ENCODE data around the gene SH2D2A.
A peak's percentile ranks its signal among the peaks of the same experiment; 100 is the strongest.

SH2D2A gene

GRCh38 chr1:156847591-156848460 is 31.2 kb upstream of the SH2D2A start:
- DNase-seq: no peak

- no peak for DNase-seq
These were observed 30.0 kb upstream of the SH2D2A start for GRCh38 chr1:156846643-156847042.

GRCh38 chr1:156845953-156846545 is 29.4 kb upstream of the SH2D2A start:
- DNase-seq: no peak

GRCh38 chr1:156845055-156845952 is 28.7 kb upstream of the SH2D2A start:
- peak; percentile 18 for DNase-seq

- no peak for DNase-seq
These were observed 28.0 kb upstream of the SH2D2A start for GRCh38 chr1:156844638-156845037.

GRCh38 chr1:156844102-156844501 is 27.5 kb upstream of the SH2D2A start:
- DNase-seq: no peak

GRCh38 chr1:156842618-156843300 is 26.1 kb upstream of the SH2D2A start:
- DNase-seq: no peak

- DNase-seq: no peak
These were observed 24.7 kb upstream of the SH2D2A start for GRCh38 chr1:156841295-156841855.

GRCh38 chr1:156840898-156841279 is 24.2 kb upstream of the SH2D2A start:
- DNase-seq: no peak

GRCh38 chr1:156840186-156840897 is 23.7 kb upstream of the SH2D2A start:
- no peak for DNase-seq

- DNase-seq: no peak
These were observed 22.9 kb upstream of the SH2D2A start for GRCh38 chr1:156839426-156840109.

- peak; percentile 41 for DNase-seq
These were observed 22.3 kb upstream of the SH2D2A start for GRCh38 chr1:156838972-156839371.

- DNase-seq: no peak
These were observed 20.2 kb upstream of the SH2D2A start for GRCh38 chr1:156836892-156837291.

- no peak for DNase-seq
These were observed 19.5 kb upstream of the SH2D2A start for GRCh38 chr1:156836041-156836654.

- no peak for DNase-seq
These were observed 17.7 kb upstream of the SH2D2A start for GRCh38 chr1:156834322-156834721.

GRCh38 chr1:156833603-156834002 is 17.0 kb upstream of the SH2D2A start:
- no peak for DNase-seq

GRCh38 chr1:156832434-156832833 is 15.8 kb upstream of the SH2D2A start:
- no peak for DNase-seq

GRCh38 chr1:156828400-156829124 is 11.9 kb upstream of the SH2D2A start:
- no peak for DNase-seq

- no peak for DNase-seq
These were observed 10.0 kb upstream of the SH2D2A start for GRCh38 chr1:156826630-156827029.

GRCh38 chr1:156823210-156823790 is 6.7 kb upstream of the SH2D2A start:
- DNase-seq: no peak

Data from hematopoietic multipotent progenitor cell treated with erythropoietin and hydrocortisone succinate and interleukin-3 and kit ligand, for 8 days (in vitro differentiated cells).